Raji (cell line): Measurements from ENCODE around the gene PTPRT.

Experiments
- POLR2A ChIP-seq: IDR thresholded peaks from 2 replicates; pipeline ENCODE4 v1.6.1; 2011; ENCODE audit warnings: low read depth, low read length, control low read depth; ENCODE audit not compliant: insufficient read depth

Gene PTPRT

GRCh38 chr20:43165611-43166010 lies 24.1 kb downstream of the PTPRT start:
- TF ChIP-seq POLR2A, result no peak

GRCh38 chr20:43161716-43162115 lies 28.0 kb downstream of the PTPRT start:
- TF ChIP-seq POLR2A, result no peak

GRCh38 chr20:43160941-43161340 lies 28.8 kb downstream of the PTPRT start:
- TF ChIP-seq POLR2A, result no peak

- TF ChIP-seq POLR2A, result no peak
Observed at GRCh38 chr20:43159994-43160393, 29.7 kb downstream of the PTPRT start.

GRCh38 chr20:43155366-43156100 lies 34.2 kb downstream of the PTPRT start:
- no peak for TF ChIP-seq POLR2A

- no peak for TF ChIP-seq POLR2A
Observed at GRCh38 chr20:43151901-43152300, 37.8 kb downstream of the PTPRT start.

- TF ChIP-seq POLR2A, result no peak
Observed at GRCh38 chr20:43151256-43151655, 38.5 kb downstream of the PTPRT start.

GRCh38 chr20:43140726-43141125 lies 49.0 kb downstream of the PTPRT start:
- TF ChIP-seq POLR2A, result no peak

GRCh38 chr20:43138061-43138770 lies 51.5 kb downstream of the PTPRT start:
- no peak for TF ChIP-seq POLR2A

GRCh38 chr20:43137160-43137559 lies 52.5 kb downstream of the PTPRT start:
- TF ChIP-seq POLR2A, result no peak

GRCh38 chr20:43124241-43124640 lies 65.5 kb downstream of the PTPRT start:
- TF ChIP-seq POLR2A, result no peak

GRCh38 chr20:43123180-43123579 lies 66.5 kb downstream of the PTPRT start:
- no peak for TF ChIP-seq POLR2A

- no peak for TF ChIP-seq POLR2A
Observed at GRCh38 chr20:43119720-43120119, 70.0 kb downstream of the PTPRT start.

- no peak for TF ChIP-seq POLR2A
Observed at GRCh38 chr20:43102394-43102793, 87.3 kb downstream of the PTPRT start.

GRCh38 chr20:43096931-43097260 lies 92.8 kb downstream of the PTPRT start:
- TF ChIP-seq POLR2A, result no peak

GRCh38 chr20:43096126-43096930 lies 93.4 kb downstream of the PTPRT start:
- TF ChIP-seq POLR2A, result no peak
